Gastrocnemius medialis (tissue), 4 donors: ENCODE results near the gene ABCB9.

Source experiments
- POLR2A ChIP-seq, 2 donors: fragments of 450-650 bp; IDR thresholded peaks; one replicate each; pipeline ENCODE4 v1.6.1; 2017; ENCODE audit warnings: antibody characterized with exemption in 2 of 2, mild to moderate bottlenecking in 2 of 2, moderate library complexity in 2 of 2
- TF ChIP-seq, protein P1 (sequence below), 5 experiments: fragments of 450-650 bp in 3 of 5; fragments of 200-600 bp in 2 of 5; sonication (generic) in 2 of 5; IDR thresholded peaks in 4 of 5; conservative IDR thresholded peaks in 1 of 5; 1 replicate in 4 of 5; 2 replicates in 1 of 5; pipeline ENCODE4 v1.5.1; 2016 to 2019; ENCODE audit warnings: antibody characterized with exemption in 5 of 5, mild to moderate bottlenecking in 3 of 5, moderate library complexity in 3 of 5

DNA sequence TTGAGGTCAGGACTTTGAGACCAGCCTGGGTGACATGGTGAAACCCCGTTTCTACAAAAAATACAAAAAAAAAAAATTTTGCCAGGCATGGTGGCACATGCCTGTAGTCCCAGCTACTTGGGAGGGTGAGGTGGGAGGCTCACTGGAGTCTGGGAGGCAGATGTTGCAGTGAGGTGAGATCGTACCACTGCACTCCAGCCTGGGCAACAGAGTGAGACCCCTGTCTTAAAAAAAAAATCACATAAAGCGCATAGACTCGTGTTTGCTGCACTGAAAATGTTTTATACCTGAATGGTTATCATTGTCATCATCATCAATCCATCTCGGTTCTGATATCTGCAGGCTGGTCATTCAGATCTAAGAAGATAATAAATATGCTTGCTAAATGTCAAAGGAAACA, 45.6 kb downstream of the ABCB9 start:
- no peak for TF ChIP-seq POLR2A (IDR thresholded peaks at IDR 0.05)
- TF ChIP-seq, protein P1, sequence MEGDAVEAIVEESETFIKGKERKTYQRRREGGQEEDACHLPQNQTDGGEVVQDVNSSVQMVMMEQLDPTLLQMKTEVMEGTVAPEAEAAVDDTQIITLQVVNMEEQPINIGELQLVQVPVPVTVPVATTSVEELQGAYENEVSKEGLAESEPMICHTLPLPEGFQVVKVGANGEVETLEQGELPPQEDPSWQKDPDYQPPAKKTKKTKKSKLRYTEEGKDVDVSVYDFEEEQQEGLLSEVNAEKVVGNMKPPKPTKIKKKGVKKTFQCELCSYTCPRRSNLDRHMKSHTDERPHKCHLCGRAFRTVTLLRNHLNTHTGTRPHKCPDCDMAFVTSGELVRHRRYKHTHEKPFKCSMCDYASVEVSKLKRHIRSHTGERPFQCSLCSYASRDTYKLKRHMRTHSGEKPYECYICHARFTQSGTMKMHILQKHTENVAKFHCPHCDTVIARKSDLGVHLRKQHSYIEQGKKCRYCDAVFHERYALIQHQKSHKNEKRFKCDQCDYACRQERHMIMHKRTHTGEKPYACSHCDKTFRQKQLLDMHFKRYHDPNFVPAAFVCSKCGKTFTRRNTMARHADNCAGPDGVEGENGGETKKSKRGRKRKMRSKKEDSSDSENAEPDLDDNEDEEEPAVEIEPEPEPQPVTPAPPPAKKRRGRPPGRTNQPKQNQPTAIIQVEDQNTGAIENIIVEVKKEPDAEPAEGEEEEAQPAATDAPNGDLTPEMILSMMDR (IDR thresholded peaks at IDR 0.05 in 4 of 5, conservative IDR thresholded peaks at IDR 0.05 in 1 of 5) = no peak
